ENCODE data around the gene ADGRD1.

ADGRD1 gene

DNA sequence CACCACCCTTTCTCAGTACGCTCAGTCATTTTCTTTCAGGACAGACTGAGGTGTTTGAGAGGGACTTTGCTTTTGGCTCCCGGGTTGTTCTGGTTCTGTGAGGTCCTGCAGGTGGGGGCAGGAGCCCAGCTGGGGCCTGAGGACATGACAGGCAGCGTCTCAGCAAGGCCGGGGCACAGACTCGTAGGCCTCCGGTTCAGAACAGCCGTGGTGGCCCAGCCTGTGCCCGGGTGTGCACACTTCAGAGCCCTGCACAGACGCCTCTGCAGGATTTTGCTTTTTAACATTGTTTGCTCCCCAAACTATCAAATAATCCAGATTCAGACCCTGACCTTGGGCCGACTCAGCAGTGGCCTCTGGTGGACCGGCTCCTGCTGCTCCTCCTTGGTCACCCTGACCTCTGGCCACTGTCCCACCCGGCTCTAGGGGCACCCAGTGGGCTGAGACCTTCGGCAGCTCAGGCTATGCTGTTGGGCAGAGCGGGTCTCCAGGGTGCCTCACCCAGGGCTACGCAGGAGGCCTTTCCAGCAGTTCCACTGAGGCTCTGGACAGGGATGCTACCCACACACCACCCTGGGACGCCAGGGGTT lies 65.2 kb downstream of the ADGRD1 start:
- TF ChIP-seq, protein P1, sequence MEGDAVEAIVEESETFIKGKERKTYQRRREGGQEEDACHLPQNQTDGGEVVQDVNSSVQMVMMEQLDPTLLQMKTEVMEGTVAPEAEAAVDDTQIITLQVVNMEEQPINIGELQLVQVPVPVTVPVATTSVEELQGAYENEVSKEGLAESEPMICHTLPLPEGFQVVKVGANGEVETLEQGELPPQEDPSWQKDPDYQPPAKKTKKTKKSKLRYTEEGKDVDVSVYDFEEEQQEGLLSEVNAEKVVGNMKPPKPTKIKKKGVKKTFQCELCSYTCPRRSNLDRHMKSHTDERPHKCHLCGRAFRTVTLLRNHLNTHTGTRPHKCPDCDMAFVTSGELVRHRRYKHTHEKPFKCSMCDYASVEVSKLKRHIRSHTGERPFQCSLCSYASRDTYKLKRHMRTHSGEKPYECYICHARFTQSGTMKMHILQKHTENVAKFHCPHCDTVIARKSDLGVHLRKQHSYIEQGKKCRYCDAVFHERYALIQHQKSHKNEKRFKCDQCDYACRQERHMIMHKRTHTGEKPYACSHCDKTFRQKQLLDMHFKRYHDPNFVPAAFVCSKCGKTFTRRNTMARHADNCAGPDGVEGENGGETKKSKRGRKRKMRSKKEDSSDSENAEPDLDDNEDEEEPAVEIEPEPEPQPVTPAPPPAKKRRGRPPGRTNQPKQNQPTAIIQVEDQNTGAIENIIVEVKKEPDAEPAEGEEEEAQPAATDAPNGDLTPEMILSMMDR (IDR thresholded peaks at IDR 0.05; ENCODE audit: low read depth, low read length): no peak
- no peak for DNase-seq (ENCODE audit: low read depth in 2 of 2)
- H3K4me3 ChIP-seq (replicated peaks in 1 of 2; ENCODE audit: low read depth in 2 of 2, low read length in 2 of 2): no peak overlapping the region

- H3K4me3 ChIP-seq (replicated peaks in 1 of 2; ENCODE audit: low read depth in 2 of 2, low read length in 2 of 2): no peak overlapping the region
- TF ChIP-seq, protein P1 (IDR thresholded peaks at IDR 0.05; ENCODE audit: low read depth, low read length): no peak
- DNase-seq (ENCODE audit: low read depth in 2 of 2): no peak
Measured at GRCh38 chr12:131020326-131021153, 66.8 kb downstream of the ADGRD1 start.

DNA sequence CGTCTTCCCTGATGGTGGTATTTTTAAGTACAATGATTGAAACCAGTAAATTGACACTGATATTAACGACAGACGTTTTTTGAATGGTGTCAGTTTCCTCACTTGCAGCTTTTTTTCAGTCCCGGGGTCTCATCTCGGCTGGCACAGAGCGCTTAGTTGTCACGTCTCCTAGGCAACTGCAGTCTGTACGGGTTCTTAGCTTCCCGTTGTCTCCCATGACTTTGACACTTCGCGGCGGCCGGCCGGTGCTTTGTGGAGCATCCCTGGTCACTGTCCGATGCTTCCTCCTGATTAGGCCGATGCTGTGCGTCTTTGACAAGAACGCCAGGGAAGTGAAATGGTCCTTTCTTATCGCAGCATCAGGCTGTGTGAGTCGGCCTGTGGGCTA lies 67.4 kb downstream of the ADGRD1 start:
- no peak overlapping the region for H3K4me3 ChIP-seq (replicated peaks in 1 of 2; ENCODE audit: low read depth in 2 of 2, low read length in 2 of 2)
- TF ChIP-seq, protein P1 (IDR thresholded peaks at IDR 0.05; ENCODE audit: low read depth, low read length): no peak
- no peak for DNase-seq (ENCODE audit: low read depth in 2 of 2)

DNA sequence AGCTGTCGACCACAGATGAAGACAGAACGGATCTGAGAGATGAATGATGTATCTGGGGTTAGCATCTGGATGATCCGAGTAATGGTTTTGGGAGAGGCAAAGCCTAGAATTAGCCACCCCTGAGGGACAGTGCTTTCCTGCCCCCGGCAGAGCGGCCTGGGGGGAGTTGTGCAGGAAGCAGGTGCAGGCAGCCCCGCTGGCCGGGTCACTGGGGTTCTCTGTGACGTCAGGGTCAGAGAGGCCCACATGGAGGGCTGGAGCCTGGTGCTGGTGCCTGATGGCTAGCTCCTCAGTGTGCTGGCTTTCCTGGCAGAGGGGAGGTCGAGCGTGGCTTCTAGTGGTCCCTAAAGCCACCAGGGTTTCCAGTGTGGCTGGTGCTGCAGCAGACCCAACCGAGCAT lies 70.3 kb downstream of the ADGRD1 start:
- no peak for DNase-seq (ENCODE audit: low read depth in 2 of 2)
- TF ChIP-seq, protein P1 (IDR thresholded peaks at IDR 0.05; ENCODE audit: low read depth, low read length): no peak
- no peak overlapping the region for H3K4me3 ChIP-seq (replicated peaks in 1 of 2; ENCODE audit: low read depth in 2 of 2, low read length in 2 of 2)

- no peak overlapping the region for H3K4me3 ChIP-seq (replicated peaks in 1 of 2; ENCODE audit: low read depth in 2 of 2, low read length in 2 of 2)
- DNase-seq (ENCODE audit: low read depth in 2 of 2): no peak
- TF ChIP-seq, protein P1 (IDR thresholded peaks at IDR 0.05; ENCODE audit: low read depth, low read length): no peak
Measured at GRCh38 chr12:131024721-131025120, 71.0 kb downstream of the ADGRD1 start.

- TF ChIP-seq, protein P1 (IDR thresholded peaks at IDR 0.05; ENCODE audit: low read depth, low read length): no peak
- H3K4me3 ChIP-seq (replicated peaks in 1 of 2; ENCODE audit: low read depth in 2 of 2, low read length in 2 of 2): no peak overlapping the region
- no peak for DNase-seq (ENCODE audit: low read depth in 2 of 2)
Measured at GRCh38 chr12:131025234-131025633, 71.5 kb downstream of the ADGRD1 start.

All from cardiac fibroblast (primary cell).